ENCODE measurements around the gene DAPP1. TPM values are rescaled to one million over a fixed set of nuclear protein-coding genes. Genes with fewer than 3 reads are reported as not detected.

Gene DAPP1
- total and polyA plus RNA-seq, 2 donors, result 17.5 to 24.4 TPM

- H3K27me3 ChIP-seq (ENCODE audit: control insufficient read depth in 2 of 2, insufficient read depth in 1 of 2, low read length in 1 of 2), result no peaks in the 10 kb centered on the region
- no peaks in the 10 kb centered on the region for H3K9me3 ChIP-seq (ENCODE audit: control insufficient read depth in 2 of 2, insufficient read depth in 1 of 2, low read length in 1 of 2)
- H3K27ac ChIP-seq (ENCODE audit: low read depth in 1 of 2, low read length in 1 of 2), result peak overlapping the region; percentile 26 to 40
- no peaks in the 10 kb centered on the region for H3K36me3 ChIP-seq (ENCODE audit: control insufficient read depth in 2 of 2, insufficient read depth in 2 of 2, low read length in 1 of 2)
- DNase-seq (ENCODE audit: low read depth in 6 of 9, low spot score in 9 of 9), result peak in 2 of 9 donors; percentile 9 to 34
- H3K4me3 ChIP-seq (ENCODE audit: low read length in 2 of 2), result no peak overlapping the region
- WGBS, result 19% methylated on average over 1 of the region's 1 CpG
- H3K4me1 ChIP-seq (ENCODE audit: control insufficient read depth in 2 of 2, insufficient read depth in 2 of 2, low read length in 2 of 2), result no peaks in the 10 kb centered on the region
Observed at GRCh38 chr4:99855678-99856077, 39.1 kb downstream of the DAPP1 start.

GRCh38 chr4:99856166-99856565 is 39.5 kb downstream of the DAPP1 start:
- H3K9me3 ChIP-seq (ENCODE audit: control insufficient read depth in 2 of 2, insufficient read depth in 1 of 2, low read length in 1 of 2), result no peaks in the 10 kb centered on the region
- H3K27ac ChIP-seq (ENCODE audit: low read depth in 1 of 2, low read length in 1 of 2), result peak overlapping the region; percentile 20 to 41
- no peaks in the 10 kb centered on the region for H3K4me1 ChIP-seq (ENCODE audit: control insufficient read depth in 2 of 2, insufficient read depth in 2 of 2, low read length in 2 of 2)
- H3K36me3 ChIP-seq (ENCODE audit: control insufficient read depth in 2 of 2, insufficient read depth in 2 of 2, low read length in 1 of 2), result no peaks in the 10 kb centered on the region
- no peak overlapping the region for H3K4me3 ChIP-seq (ENCODE audit: low read length in 2 of 2)
- no peaks in the 10 kb centered on the region for H3K27me3 ChIP-seq (ENCODE audit: control insufficient read depth in 2 of 2, insufficient read depth in 1 of 2, low read length in 1 of 2)
- WGBS, result 83% methylated on average over 1 of the region's 1 CpG
- DNase-seq (ENCODE audit: low read depth in 6 of 9, low spot score in 9 of 9), result no peak

- Histone ChIP-seq H3K27me3 (ENCODE audit: control insufficient read depth in 2 of 2, insufficient read depth in 1 of 2, low read length in 1 of 2) (no peaks in the 10 kb centered on the region), H3K9me3 (ENCODE audit: control insufficient read depth in 2 of 2, insufficient read depth in 1 of 2, low read length in 1 of 2) (no peaks in the 10 kb centered on the region), H3K27ac (ENCODE audit: low read depth in 1 of 2, low read length in 1 of 2) (no peak overlapping the region), H3K4me1 (ENCODE audit: control insufficient read depth in 2 of 2, insufficient read depth in 2 of 2, low read length in 2 of 2) (no peaks in the 10 kb centered on the region), H3K4me3 (ENCODE audit: low read length in 2 of 2) (no peak overlapping the region), H3K36me3 (ENCODE audit: control insufficient read depth in 2 of 2, insufficient read depth in 2 of 2, low read length in 1 of 2) (no peaks in the 10 kb centered on the region)
- 34% methylated on average over 3 of the region's 3 CpGs for WGBS
- DNase-seq (ENCODE audit: low read depth in 6 of 9, low spot score in 9 of 9), result no peak
Observed at GRCh38 chr4:99857307-99857706, 40.7 kb downstream of the DAPP1 start.

- Histone ChIP-seq H3K4me1 (ENCODE audit: control insufficient read depth in 2 of 2, insufficient read depth in 2 of 2, low read length in 2 of 2) (no peaks in the 10 kb centered on the region), H3K9me3 (ENCODE audit: control insufficient read depth in 2 of 2, insufficient read depth in 1 of 2, low read length in 1 of 2) (no peaks in the 10 kb centered on the region), H3K27me3 (ENCODE audit: control insufficient read depth in 2 of 2, insufficient read depth in 1 of 2, low read length in 1 of 2) (no peaks in the 10 kb centered on the region), H3K36me3 (ENCODE audit: control insufficient read depth in 2 of 2, insufficient read depth in 2 of 2, low read length in 1 of 2) (no peaks in the 10 kb centered on the region), H3K27ac (ENCODE audit: low read depth in 1 of 2, low read length in 1 of 2) (no peak overlapping the region), H3K4me3 (ENCODE audit: low read length in 2 of 2) (no peak overlapping the region)
- no peak for DNase-seq (ENCODE audit: low read depth in 6 of 9, low spot score in 9 of 9)
- 96% methylated on average over 2 of the region's 2 CpGs for WGBS
Observed at GRCh38 chr4:99859618-99860017, 43.0 kb downstream of the DAPP1 start.

- no peaks in the 10 kb centered on the region for H3K4me1 ChIP-seq (ENCODE audit: control insufficient read depth in 2 of 2, insufficient read depth in 2 of 2, low read length in 2 of 2)
- no peaks in the 10 kb centered on the region for H3K36me3 ChIP-seq (ENCODE audit: control insufficient read depth in 2 of 2, insufficient read depth in 2 of 2, low read length in 1 of 2)
- H3K27me3 ChIP-seq (ENCODE audit: control insufficient read depth in 2 of 2, insufficient read depth in 1 of 2, low read length in 1 of 2), result no peaks in the 10 kb centered on the region
- no peak overlapping the region for H3K27ac ChIP-seq (ENCODE audit: low read depth in 1 of 2, low read length in 1 of 2)
- WGBS, result 94% methylated on average over 2 of the region's 2 CpGs
- no peak overlapping the region for H3K4me3 ChIP-seq (ENCODE audit: low read length in 2 of 2)
- DNase-seq (ENCODE audit: low read depth in 6 of 9, low spot score in 9 of 9), result no peak
- H3K9me3 ChIP-seq (ENCODE audit: control insufficient read depth in 2 of 2, insufficient read depth in 1 of 2, low read length in 1 of 2), result no peaks in the 10 kb centered on the region
Observed at GRCh38 chr4:99860521-99860920, 43.9 kb downstream of the DAPP1 start.

- Histone ChIP-seq H3K27ac (ENCODE audit: low read depth in 1 of 2, low read length in 1 of 2) (no peak overlapping the region), H3K4me1 (ENCODE audit: control insufficient read depth in 2 of 2, insufficient read depth in 2 of 2, low read length in 2 of 2) (no peaks in the 10 kb centered on the region)
- WGBS, result 62% methylated on average over 5 of the region's 5 CpGs
Observed at GRCh38 chr4:99861120-99861905, 44.7 kb downstream of the DAPP1 start.

GRCh38 chr4:99863804-99864203 is 47.2 kb downstream of the DAPP1 start:
- H3K4me3 ChIP-seq (ENCODE audit: low read length in 2 of 2), result no peak overlapping the region
- DNase-seq (ENCODE audit: low read depth in 6 of 9, low spot score in 9 of 9), result no peak

More at GRCh38 chr4:99861120-99861905, 44.7 kb downstream of the DAPP1 start:
- DNase-seq (ENCODE audit: low read depth in 6 of 9, low spot score in 9 of 9), result no peak
- Histone ChIP-seq H3K4me3 (ENCODE audit: low read length in 2 of 2) (no peak overlapping the region), H3K27me3 (ENCODE audit: control insufficient read depth in 2 of 2, insufficient read depth in 1 of 2, low read length in 1 of 2) (no peaks in the 10 kb centered on the region), H3K36me3 (ENCODE audit: control insufficient read depth in 2 of 2, insufficient read depth in 2 of 2, low read length in 1 of 2) (no peaks in the 10 kb centered on the region), H3K9me3 (ENCODE audit: control insufficient read depth in 2 of 2, insufficient read depth in 1 of 2, low read length in 1 of 2) (no peaks in the 10 kb centered on the region)

GRCh38 chr4:99868126-99868596 is 51.5 kb downstream of the DAPP1 start:
- no peaks in the 10 kb centered on the region for H3K27me3 ChIP-seq (ENCODE audit: control insufficient read depth in 2 of 2, insufficient read depth in 1 of 2, low read length in 1 of 2)
- H3K4me1 ChIP-seq (ENCODE audit: control insufficient read depth in 2 of 2, insufficient read depth in 2 of 2, low read length in 2 of 2), result no peaks in the 10 kb centered on the region
- no peaks in the 10 kb centered on the region for H3K9me3 ChIP-seq (ENCODE audit: control insufficient read depth in 2 of 2, insufficient read depth in 1 of 2, low read length in 1 of 2)
- H3K36me3 ChIP-seq (ENCODE audit: control insufficient read depth in 2 of 2, insufficient read depth in 2 of 2, low read length in 1 of 2), result no peaks in the 10 kb centered on the region
- H3K27ac ChIP-seq (ENCODE audit: low read depth in 1 of 2, low read length in 1 of 2), result no peak overlapping the region
- WGBS, result 89% methylated on average over 8 of the region's 8 CpGs
- H3K4me3 ChIP-seq (ENCODE audit: low read length in 2 of 2), result no peak overlapping the region
- no peak for DNase-seq (ENCODE audit: low read depth in 6 of 9, low spot score in 9 of 9)

More at GRCh38 chr4:99863804-99864203, 47.2 kb downstream of the DAPP1 start:
- no peaks in the 10 kb centered on the region for H3K9me3 ChIP-seq (ENCODE audit: control insufficient read depth in 2 of 2, insufficient read depth in 1 of 2, low read length in 1 of 2)
- 93% methylated on average over 3 of the region's 3 CpGs for WGBS
- no peaks in the 10 kb centered on the region for H3K27me3 ChIP-seq (ENCODE audit: control insufficient read depth in 2 of 2, insufficient read depth in 1 of 2, low read length in 1 of 2)
- no peaks in the 10 kb centered on the region for H3K4me1 ChIP-seq (ENCODE audit: control insufficient read depth in 2 of 2, insufficient read depth in 2 of 2, low read length in 2 of 2)
- no peak overlapping the region for H3K27ac ChIP-seq (ENCODE audit: low read depth in 1 of 2, low read length in 1 of 2)
- no peaks in the 10 kb centered on the region for H3K36me3 ChIP-seq (ENCODE audit: control insufficient read depth in 2 of 2, insufficient read depth in 2 of 2, low read length in 1 of 2)

- Histone ChIP-seq H3K4me3 (ENCODE audit: low read length in 2 of 2) (no peak overlapping the region), H3K36me3 (ENCODE audit: control insufficient read depth in 2 of 2, insufficient read depth in 2 of 2, low read length in 1 of 2) (peaks cover 2% of the 10 kb centered on the region in 2 donors), H3K9me3 (ENCODE audit: control insufficient read depth in 2 of 2, insufficient read depth in 1 of 2, low read length in 1 of 2) (no peaks in the 10 kb centered on the region), H3K4me1 (ENCODE audit: control insufficient read depth in 2 of 2, insufficient read depth in 2 of 2, low read length in 2 of 2) (no peaks in the 10 kb centered on the region), H3K27me3 (ENCODE audit: control insufficient read depth in 2 of 2, insufficient read depth in 1 of 2, low read length in 1 of 2) (no peaks in the 10 kb centered on the region), H3K27ac (ENCODE audit: low read depth in 1 of 2, low read length in 1 of 2) (no peak overlapping the region)
- DNase-seq (ENCODE audit: low read depth in 6 of 9, low spot score in 9 of 9), result no peak
Observed at GRCh38 chr4:99872570-99872969, 55.9 kb downstream of the DAPP1 start.
